ENCODE measurements around the gene MZF1.
A peak's percentile ranks its signal among the peaks of the same experiment; 100 is the strongest.

The MZF1 gene

DNA sequence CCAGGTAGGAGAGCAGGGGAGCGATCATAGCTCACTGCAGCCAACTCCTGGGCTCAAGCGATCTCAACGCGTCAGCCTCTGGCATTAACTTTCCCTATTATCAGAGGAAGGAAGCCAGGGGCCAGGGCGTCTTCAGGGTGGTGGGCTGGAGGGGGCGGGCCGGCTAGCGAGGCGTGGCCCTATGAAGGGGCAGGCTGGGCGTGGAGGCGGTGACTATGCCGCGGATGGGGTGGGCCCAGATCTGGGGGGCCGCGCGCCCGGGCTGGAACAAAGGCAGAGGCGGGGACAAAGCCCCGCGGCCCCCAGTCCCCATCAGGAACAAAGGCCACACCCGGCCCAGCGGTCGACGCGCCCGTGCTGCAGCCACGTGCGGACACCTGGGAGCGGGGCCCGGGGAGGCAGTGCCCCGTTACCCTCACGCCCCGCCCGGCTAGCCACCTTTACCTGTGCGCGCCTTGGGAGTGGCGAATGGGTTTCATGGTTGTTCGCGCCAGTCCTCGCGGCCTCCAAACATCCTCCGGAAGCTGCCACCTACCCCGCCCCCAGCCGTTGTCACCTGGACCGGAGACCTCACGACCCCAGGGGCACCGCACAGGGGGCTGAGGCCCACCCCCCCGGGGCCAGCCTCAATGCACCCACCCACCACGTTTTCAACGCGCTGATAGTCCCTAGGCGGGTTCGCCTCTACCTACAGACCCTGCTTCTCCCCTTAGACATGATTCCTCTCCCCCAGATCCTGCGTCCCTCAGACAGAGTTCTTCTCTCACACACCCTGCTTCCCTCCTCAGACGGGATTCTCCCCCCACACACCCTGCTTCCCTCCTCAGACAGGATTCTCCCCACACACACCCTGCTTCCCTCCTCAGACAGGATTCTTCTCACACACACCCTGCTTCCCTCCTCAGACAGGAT, 34.6 kb downstream of the MZF1 start:
- DNase-seq: no peak

DNA sequence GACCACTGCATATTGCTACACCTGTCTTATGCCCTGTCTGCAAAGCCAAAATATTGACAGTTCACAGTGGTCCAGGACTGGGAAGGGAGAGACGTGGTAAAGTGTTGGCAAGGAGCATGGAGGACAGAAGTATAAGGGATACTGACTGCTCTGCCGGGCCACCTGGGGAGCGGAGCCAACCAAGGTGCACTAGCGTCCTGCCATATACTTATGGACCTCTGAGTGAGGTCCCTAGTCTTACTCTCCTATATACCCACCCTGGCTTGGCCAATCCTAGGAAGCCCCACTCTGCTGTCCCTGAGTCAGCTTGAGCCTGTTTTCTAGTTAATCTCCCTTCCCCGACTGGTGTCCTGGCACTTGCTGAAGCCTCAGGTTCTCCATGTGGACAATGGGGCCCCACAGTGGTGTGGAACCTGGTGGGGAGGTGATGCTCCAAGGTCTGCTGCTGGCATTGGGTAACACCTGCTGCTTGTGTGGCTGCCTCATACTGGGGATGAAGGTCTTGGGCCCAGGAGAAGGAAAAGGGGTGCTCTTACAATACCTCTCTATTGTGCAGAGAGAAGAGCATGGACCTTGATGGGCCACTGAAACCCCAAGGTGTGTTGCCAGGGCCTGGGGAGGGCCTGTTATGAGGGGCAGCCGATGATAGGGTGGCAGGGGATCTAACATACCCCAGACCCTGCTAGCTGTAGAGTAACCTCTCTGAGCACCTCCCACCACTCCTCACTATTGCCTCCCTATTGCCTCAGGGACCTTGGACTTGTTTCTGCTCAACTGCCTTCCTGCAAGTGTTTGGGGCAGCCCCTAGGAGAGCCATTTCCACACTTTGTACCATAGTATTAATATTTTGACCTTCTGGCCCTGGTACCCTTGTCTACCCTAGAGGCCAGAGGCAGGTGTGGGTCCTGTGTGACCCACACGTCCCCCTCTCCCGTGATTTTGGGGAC, 36.0 kb downstream of the MZF1 start:
- DNase-seq: no peak

DNA sequence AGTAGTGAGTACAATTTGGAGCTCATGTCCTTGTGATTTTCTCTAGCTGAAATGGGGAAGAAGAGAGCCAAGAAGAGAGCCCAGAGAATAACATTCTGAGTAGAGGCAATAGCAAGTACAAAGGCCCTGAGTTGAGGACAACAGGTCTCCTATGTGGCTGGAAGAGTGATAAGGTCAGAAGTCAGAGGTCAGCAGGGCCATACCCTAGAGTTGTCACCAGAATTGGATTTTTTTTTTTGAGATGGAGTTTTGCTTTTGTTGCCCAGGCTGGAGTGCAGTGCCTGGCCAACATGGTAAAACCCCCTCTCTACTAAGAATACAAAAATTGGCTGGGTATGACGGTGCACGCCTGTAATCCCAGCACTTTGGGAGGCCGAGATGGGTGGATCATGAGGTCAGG, 37.3 kb downstream of the MZF1 start:
- no peak for DNase-seq

DNA sequence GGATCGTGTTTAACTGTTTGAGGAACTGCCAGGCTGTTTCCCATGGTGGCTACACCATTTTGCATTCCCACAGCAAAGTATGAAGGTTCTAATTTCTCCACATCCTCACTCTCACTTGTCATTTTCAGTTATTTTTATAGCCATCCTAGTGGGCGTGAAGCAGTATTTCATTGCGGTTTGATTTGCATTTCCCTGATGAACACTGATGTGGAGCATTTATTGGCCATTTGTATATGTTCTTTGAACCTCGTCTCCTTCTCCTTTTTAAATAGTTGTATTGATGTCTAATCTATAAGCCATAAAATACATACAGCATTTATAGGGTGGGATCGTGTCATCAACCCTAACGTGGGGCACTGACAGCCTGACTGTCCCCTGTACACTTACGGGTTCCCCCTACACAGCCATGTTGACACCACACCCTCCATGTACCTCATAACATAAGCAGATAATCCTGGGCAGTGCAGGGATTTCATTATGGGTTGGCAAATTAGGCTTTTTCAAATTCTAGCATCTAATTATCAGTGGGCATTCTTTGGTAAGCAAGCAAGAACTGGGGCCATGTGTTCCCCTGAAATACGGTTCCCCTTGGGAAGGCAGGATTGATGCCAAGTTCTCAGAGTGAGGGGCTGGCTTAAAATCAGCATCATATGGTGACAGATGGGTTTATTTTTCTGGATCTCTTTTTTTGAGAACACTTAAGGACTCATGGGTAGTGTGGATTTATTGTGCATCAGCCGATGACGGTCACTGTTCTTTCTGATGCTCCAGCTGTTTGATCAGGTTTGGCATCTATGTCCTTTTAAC, 41.9 kb downstream of the MZF1 start:
- no peak for DNase-seq

DNA sequence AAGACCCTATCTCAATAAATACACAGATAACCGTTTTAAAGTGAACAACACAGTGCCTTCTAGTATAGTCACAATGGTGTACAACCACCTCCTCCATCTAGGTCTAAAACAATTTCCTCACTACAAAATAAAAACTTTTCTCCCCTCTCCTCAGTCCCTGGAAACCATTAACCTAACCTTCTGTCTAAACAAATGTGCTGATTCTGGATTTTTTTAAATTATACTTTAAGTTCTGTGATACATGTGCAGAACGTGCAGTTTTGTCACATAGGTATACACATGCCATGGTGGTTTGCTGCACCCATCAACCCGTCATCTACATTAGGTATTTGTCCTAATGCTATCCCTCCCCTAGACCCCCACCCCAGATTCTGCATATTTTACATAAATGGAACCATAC, 43.7 kb downstream of the MZF1 start:
- no peak for DNase-seq

DNA sequence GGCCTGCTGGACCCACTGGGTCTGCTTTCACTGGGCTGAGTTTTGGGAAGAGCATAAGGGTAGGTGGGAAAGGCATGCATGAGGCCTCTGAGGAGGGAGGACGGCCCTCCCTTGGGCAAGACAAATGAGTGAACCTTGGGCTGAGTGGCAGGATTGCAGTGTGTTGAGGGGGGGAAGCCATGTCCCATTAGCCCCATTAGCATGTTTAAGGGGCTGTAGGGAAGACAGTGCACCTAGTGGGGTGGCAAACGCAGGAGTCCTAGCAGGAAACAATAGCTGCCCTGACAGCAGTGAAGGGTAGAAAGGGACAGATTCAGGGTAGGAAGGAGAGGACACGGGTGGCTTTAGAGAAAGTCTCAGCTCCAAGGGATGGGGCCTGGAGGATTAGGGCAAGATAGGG, 50.4 kb downstream of the MZF1 start:
- no peak for DNase-seq

DNA sequence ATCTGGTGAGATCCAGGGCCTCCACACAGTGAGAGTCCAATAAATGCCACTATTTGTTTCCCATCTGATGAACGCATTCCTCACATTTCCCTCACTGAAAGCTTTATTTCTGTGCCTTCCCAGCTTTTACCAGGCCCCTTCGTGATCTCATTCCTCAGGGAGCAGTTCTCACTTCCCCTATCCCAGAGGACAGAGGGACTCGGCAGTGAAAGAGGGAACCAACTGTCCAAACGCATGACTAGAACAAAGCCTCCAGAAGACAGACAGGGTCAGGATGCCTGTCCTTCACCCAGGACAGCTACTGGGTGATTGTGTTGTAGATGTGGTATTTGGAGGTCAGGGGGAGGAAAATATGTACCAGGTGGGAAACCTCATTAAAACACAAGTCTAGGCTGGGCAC, 51.5 kb downstream of the MZF1 start:
- DNase-seq: no peak

DNA sequence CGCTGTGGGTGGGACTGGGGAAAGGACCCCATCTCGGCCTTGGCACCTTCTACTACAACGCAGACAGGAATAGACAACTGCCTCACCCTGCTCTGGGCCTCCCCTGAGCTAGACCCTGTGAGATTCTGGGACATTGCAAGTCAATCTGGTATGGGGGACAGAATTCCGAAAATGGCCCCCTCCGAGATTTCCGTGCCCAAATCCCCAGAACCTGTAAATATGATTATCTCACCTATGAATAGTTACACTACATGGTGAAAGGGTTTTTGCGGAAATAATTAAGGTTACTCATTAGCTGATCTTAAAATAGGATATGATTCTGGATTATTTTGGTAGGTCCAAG, 52.9 kb downstream of the MZF1 start:
- DNase-seq: no peak

DNA sequence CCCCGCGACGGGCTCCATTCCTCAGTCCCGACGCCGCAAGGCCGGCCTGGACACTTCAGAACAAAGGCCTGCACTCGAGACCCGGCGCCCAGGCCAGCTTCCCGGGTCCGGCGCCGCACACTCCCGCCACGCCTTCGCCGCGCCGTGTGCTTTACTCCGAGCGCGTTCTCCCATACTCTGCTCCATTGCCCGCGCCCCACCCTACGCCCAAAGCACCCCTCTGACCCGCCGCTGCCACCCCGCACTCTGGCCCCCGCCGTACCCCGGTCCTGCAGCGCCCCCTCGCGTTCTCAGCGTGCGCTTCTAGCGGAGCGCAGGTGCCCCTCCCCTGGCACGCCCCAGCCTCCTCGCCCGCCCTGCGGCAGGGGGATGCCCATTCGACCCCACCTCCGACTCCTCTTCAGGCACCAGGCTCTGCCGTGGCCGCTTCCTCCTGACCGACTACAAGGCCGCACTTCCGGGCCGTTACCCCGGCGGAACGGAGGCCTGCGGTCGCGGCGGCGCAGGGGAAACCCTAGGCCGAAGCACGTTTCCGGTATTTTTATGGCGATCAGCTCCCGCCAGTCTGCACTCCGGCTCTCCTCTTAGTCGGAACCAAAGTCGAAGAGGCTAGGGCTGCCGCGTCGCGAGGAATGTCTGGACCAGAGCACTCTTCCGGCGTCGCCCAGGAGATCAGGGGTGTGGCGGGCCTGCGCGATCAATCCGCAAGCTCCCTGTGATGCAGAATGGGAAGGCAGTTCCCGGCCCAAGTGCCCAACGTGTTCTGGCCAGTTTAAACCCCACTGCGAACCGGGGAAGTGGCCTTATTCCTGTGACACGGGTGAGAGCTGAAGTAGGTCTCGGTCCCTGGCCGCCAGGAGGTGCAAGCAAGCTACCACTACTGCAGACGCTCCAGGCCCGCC, 53.5 kb downstream of the MZF1 start, which contains the start of gene ZBTB45:
ZBTB45 (minus strand) TSS at position 456 of the 902 bp plus-strand sequence. CDS start 2,137 bp downstream, outside the sequence.
- peak; percentile 98 for DNase-seq

DNA sequence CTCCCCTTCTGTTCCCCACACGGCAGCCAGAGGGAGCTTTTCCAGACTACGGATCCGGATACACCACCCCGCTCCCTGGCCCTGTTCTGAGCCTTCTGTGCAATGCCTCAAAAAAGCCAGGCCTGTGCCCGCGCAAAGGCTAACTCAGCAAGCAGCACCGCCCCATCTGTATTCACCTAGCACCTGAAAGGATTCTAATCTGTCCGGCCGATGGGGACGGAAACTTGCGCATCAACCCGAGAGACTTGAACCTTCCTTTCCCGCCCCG, 54.1 kb downstream of the MZF1 start:
- peak; percentile 80 for DNase-seq

DNA sequence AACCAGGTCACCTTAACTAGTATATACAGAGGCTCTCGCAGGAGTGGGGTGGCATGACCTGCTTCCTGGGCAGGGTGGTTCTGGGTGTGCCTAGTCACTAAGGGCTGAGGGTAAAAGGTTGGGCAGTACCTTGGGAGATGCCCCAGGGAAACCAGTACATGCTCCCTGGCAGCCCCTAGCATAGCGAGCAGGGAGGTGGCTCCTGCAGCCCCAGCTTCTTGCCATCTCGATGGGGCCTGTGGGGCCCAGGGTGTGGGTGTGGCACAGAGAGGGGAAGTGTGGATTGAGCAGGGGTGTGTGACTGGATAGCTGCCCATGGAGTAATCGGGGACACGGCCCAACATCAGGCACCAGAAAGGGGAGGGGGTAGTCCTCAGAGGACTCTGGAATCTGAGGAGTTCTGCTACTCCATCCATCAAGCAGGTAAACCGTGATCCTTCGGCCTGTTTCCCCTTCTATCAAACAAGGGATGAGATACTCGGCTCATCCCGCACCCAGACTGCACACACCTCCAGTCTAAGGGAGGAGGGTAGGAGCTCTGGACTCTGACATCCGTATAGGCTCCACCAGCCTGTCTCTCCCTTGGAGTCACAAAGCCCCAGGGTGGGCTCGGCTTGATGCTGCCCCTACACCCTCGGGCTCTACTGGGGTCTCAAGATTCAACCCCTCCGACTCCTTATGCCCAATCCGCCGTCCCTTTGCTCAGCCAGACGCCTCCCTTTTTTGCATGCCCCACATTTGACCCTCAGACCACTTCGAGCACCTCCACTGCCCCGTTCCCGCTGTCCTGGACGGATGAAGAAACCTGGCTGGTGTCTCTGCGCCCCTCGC, 54.7 kb downstream of the MZF1 start:
- DNase-seq: no peak

DNA sequence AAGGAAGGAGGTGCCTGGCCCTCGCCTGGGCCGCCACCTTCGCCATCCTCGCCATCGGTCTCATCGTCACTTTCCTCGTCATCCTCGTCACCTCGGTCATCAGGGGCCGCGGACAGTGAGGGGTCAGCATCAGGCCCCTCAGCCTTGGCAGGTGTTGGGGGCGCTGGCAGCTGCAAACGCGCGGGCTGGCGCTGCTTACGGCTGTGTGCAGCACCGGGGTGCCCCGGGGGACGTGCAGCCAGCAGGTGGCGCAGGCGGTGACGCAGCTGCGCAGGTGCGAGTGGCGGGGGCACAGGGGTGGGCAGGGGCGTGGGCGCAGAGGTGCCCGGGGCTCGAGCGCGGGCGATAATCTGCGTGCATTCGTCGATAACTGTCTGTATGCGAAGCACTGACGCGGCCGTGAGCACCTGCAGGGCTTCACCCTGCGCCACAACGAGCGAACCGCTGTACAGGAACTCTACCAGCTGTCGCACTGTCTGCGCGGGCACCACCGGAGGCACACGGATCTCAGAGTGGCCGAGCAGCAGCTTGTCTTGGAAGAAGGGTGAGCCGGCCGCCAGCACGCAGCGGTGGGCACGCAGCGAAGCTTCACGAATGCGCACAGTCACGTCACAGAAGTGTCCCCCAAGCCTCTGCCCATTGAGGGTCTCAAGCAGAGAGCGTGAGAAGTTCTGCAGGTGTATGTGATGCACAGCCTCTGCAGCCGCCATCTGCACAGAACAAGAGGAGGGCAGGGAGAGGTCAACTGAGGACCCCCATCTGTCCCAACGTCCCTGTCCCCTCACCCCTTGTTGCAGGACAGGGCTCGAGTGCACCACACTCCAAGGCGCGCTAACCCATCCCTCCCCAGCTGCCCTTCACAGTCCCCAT, 55.9 kb downstream of the MZF1 start:
- DNase-seq: no peak

DNA sequence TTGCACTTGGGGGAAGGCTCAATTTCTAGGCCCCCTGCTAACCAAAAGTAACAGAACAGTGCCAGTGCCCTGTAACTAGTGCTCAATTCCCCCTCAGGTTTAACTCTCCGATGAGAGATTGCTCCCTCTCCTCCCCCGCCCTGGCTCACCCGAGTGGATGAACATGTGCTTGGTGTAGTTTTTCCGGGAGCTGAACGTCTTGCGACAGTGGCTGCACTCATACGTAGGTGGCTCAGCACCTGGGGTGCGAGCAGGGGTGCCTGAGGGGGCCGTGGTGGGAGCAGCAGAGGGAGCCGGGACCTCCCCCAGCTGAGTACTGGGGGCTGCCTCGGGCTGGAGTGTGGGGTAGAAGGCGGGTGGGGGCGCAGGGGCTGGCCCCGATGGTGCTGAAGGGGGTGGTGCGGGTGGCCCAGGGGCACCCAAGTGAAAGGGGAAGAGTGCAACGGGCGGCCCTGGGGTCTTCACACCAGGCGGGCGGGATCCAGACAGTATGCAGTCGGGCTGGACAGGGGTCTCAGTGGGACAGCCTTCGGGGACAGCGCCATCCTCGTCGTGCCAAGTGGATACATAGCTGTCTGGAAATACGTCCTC, 56.8 kb downstream of the MZF1 start:
- no peak for DNase-seq

DNA sequence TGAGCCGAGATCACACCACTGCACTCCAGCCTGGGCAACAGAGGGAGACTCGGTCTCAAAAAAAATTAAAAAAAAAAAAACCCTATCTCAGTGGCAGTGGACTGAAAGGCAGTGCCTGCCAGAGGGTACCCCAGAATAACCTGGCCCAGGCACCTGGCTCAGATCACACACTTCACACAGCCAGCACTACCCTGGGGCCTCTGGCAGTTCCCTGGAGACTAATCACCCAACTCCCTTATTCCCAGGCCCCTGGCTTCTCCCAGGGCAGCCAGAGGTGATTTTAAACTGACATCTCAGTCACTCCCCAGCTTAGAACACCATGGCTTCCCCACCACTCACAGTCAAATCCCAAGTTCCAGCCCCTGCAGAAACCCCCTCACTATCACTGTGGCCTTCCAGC, 57.9 kb downstream of the MZF1 start:
- no peak for DNase-seq

DNA sequence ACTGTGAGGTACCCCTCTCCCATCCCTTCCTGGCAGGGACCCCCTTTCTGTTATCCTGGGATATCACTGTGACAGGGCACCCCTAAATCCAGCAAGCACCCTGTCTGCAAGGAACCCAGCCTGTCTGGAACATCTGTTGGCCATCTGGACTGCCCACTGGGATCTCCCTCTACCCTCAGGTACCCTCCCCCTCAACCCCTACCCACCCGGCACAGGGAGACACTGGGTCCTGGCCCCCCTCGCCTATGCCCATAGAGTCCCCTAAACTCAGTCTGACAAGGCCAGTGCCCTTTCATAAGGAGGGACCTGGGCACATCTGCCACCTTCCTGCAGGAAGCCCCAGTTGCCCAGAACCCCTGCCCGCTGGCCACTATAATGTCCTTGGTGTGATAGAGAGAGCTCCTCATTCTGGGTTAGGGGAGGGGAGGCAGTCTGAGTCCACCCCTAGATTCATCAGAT, 58.5 kb downstream of the MZF1 start:
- DNase-seq: no peak

DNA sequence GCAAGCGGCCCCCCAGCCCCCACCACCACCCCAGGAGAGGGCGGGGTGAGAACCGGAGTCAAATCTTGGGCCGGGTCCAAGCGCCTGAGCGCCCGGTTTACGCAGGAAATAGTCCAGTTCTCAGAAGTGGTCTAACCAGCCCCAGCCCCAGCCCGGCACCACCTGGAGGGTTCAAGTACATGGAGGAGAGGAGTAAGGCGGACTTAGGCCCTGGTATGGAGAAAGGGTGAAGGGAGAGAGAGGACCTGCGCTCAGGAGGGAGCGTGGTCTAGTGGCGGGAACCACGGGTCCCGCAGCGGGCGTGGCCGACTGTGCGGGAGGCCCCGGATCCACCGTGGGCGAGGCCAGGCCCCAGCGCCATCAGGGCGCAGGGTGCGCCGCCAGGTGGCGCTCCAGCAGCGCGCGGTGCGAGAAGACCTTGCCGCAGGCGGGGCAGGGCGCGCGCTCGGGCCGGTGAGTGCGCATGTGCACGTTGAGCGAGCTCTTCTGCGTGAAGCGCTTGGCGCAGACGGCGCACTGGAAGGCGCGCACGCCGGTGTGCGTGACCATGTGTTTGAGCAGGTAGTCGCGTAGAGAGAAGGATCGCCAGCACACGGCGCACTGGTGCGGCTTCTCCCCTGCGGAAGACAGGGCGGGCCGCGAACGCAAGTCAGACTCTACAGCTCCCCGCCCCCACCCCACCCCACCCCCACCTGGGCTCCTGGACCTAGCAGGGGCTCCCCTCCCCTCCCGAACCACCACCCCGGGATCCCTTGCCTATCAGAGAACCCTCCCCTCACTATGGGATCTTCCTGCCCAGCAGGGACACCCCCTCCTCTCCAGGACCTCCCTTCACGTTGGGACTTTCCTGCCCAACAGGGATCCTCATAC, 59.2 kb downstream of the MZF1 start:
- DNase-seq: peak; percentile 88

DNA sequence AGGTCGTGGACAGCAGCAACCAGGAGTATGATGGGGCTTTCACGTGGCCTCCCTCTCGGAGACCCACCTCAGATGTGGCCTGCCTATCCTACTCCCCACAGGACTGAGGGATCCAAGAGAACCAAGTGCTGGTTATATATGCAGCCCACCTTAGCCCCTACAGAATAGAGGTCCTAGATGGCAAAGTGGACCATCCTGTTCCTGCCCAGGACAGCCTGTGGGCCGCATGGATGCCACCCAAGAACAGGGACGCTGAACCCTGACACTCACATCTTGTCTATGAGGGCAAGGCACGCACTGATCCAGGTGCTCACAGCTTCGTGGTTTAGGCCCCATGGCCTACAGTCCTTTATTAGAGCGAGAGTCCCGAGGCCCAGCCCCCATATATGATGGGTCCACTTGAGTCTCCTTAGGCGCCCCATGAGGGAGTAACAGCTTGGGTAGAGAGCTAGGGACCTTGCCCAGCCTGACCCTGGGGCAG, 59.9 kb downstream of the MZF1 start:
- no peak for DNase-seq
